Aorta (tissue), 5 donors: ENCODE data around the gene DRD2. TPM values are rescaled to one million over a fixed set of nuclear protein-coding genes. Genes with fewer than 3 reads are reported as not detected.

ENCODE experiments used
- ATAC-seq: fragments of 200-7000 bp; cut with Tn5 transposase; one replicate; pipeline ENCODE4 v1.9.1; 2022; ENCODE audit warnings: moderate library complexity; ENCODE audit not compliant: low FRiP score
- DNase-seq, 2 donors: peaks; one replicate each; pipeline ENCODE4 v3.0.0-alpha.2; 2020
- H3K27ac ChIP-seq, 2 donors: one replicate each; pipeline ENCODE4 v1.5.1; 2013; ENCODE audit warnings: low read length in 2 of 2, mild to moderate bottlenecking in 2 of 2, moderate library complexity in 2 of 2, control low read depth in 1 of 2, inconsistent platforms in 1 of 2, low read depth in 1 of 2
- H3K27me3 ChIP-seq, 2 donors: one replicate each; pipeline ENCODE4 v1.6.1; 2013; ENCODE audit warnings: control low read depth in 1 of 2, low read length in 1 of 2, mild to moderate bottlenecking in 1 of 2, moderate library complexity in 1 of 2; ENCODE audit not compliant: insufficient read depth in 2 of 2, control insufficient read depth in 1 of 2
- H3K36me3 ChIP-seq, 2 donors: one replicate each; pipeline ENCODE4 v1.6.1; 2013; ENCODE audit warnings: control low read depth in 1 of 2, low read length in 1 of 2, mild to moderate bottlenecking in 1 of 2; ENCODE audit not compliant: insufficient read depth in 2 of 2, control insufficient read depth in 1 of 2
- H3K4me1 ChIP-seq, 2 donors: one replicate each; pipeline ENCODE4 v1.6.1; 2013; ENCODE audit warnings: low read length in 2 of 2, control low read depth in 1 of 2, mild to moderate bottlenecking in 1 of 2, moderate library complexity in 1 of 2; ENCODE audit not compliant: insufficient read depth in 2 of 2, control insufficient read depth in 1 of 2
- H3K4me3 ChIP-seq, 2 donors: one replicate each; pipeline ENCODE4 v1.5.1; 2013; ENCODE audit warnings: low read length in 2 of 2, control low read depth in 1 of 2, mild to moderate bottlenecking in 1 of 2
- H3K9me3 ChIP-seq: one replicate; pipeline ENCODE4 v1.6.1; 2013; ENCODE audit warnings: mild to moderate bottlenecking, low read length; ENCODE audit not compliant: control insufficient read depth
- WGBS, 2 donors: extraction: QIAGEN DNeasy Blood & Tissue Kit; methylation state at CpG; one replicate each; pipeline ENCODE4 v1.1.7; 2013; 5-methylcytosine and 5-hydroxymethylcytosine counted together
- intact Hi-C, 2 donors: fragments of 100-400 bp; cut with DNase I; formaldehyde crosslinking; loops; one replicate each; pipeline versions ENCODE4 v1.14.2 to v1.15.0; 2022
- polyA plus RNA-seq, 2 donors: library from polyadenylated mRNA; stranded (reverse); fragments of 200-250 nt; gene quantifications; one replicate each; pipeline ENCODE4 v1.2.3, GENCODE V29; 2013
- total RNA-seq, 2 donors: library from RNA; stranded (reverse); fragmentation: NEBNext Ultra II Directional; extraction: Animal tissue kit (Norgen Biotek cat#: 25700); gene quantifications; one replicate each; pipeline ENCODE4 v1.2.1, GENCODE V29; 2021
- donor health status: healthy with polysubstance abuse.
- donor health status: Bipolar disorder and iron deficiency.
- donor health status: DM: no; HTN: no; CAD: no.
- donor health status: DM: no; HTN: no; CAD: no.
- donor health status: DM: yes; HTN: yes; CAD: no.

Gene DRD2
- total and polyA plus RNA-seq, 4 donors: 0.48 to 1.3 (median 0.60) TPM

DNA sequence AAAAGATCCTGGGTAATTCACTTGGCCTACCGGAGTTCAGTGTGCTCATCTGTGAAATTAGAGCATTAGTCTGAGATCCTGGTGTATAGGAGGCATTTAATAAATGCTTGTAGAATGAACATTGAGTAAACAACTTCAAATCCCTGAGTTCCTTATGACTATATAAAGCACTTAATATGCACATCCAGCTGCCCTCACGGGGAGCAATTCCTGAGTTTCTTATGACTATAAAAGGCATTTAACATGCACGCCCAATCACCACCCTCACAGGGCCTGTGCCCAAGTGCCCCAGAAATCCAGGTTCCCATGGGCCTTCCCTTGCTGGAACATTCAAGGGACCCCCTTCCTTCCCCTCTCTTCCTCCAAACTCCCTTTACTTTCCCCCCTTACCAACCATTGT lies 13.6 kb downstream of the DRD2 start:
- WGBS, 2 donors: 67 to 69% methylated on average over 3 of the region's 3 CpGs
- H3K4me1 ChIP-seq: no peaks in the 10 kb centered on the region
- H3K4me3 ChIP-seq: no peak overlapping the region
- ATAC-seq (no peak), DNase-seq (no peak)
- H3K9me3 ChIP-seq: no peaks in the 10 kb centered on the region
- H3K27me3 ChIP-seq: no peaks in the 10 kb centered on the region
- H3K27ac ChIP-seq: no peak overlapping the region
- no peaks in the 10 kb centered on the region for H3K36me3 ChIP-seq
- intact Hi-C loops: no loop called here

DNA sequence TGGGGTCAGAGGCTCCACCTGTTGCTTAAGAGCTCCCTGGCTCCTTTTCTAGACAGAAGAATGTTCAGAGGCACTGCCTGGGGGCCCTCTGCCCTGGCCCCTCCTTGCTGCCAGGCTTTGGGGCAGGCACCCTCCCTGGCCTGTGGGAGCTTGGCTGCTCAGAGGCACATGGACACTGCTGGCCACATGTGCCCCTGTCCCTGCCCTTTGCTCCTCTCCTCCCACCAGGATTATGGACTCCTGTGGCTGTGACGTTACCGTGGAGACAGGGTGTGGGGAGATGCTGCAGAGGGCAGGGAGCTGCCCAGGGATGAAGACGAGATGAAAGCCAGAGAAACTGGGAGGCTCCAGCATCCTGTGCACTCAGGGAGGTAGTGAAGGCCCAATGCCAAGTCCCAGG lies 14.7 kb downstream of the DRD2 start:
- intact Hi-C loops: no loop called here
- Histone ChIP-seq H3K4me1 (no peaks in the 10 kb centered on the region), H3K27ac (no peak overlapping the region), H3K36me3 (no peaks in the 10 kb centered on the region), H3K4me3 (no peak overlapping the region), H3K9me3 (no peaks in the 10 kb centered on the region), H3K27me3 (no peaks in the 10 kb centered on the region)
- ATAC-seq (no peak), DNase-seq (no peak)
- WGBS, 2 donors: 62 to 65% methylated on average over 3 of the region's 3 CpGs

DNA sequence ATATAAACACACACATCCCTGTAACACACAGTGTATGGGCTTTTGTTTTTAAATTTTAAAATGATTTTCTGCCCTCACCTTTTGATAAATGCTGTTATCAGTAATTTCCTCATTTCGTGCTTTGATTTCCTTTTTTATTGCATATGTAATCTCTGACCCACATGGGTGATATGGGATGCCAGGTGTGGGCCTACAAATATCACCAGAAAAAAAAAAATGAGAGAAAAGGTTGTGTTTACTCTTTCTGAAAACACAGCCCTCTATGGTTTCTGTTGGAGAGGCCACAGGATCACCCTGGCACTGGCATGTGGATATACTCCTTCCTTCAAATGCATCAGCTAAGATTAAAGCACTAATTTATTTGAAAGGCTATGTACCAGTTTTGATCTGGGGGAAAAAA lies 17.0 kb downstream of the DRD2 start:
- 67 to 71% methylated on average over 1 of the region's 1 CpG for WGBS, 2 donors
- no peak overlapping the region for H3K27ac ChIP-seq

DNA sequence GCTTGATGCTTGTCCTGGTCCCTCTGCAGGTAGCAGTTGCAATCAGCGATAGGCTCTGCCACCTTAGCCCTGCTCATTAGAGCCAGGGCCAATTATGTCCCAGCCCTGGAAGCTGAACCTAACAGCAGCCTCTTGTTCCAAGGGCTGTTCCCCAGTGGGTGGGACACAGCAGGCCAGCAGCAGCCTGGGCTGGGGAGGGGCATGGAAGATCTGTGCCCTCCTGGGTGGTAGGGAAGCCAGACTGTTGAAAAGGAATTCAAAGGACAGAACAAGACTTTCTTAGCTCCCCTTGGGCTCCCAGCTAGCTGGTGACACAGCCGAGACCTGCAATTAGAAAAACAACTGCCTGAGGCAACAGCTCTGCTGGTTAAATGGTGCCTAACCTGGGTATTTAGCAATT lies 17.4 kb downstream of the DRD2 start:
- H3K27ac ChIP-seq: no peak overlapping the region
- no peak for DNase-seq
- H3K4me3 ChIP-seq: no peak overlapping the region
- whole genome bisulfite sequencing, 2 donors: 24 to 36% methylated on average over 2 of the region's 2 CpGs
- no peaks in the 10 kb centered on the region for H3K36me3 ChIP-seq
- no peaks in the 10 kb centered on the region for H3K4me1 ChIP-seq
- ATAC-seq: no peak
- intact Hi-C loops: no loop called here
- no peaks in the 10 kb centered on the region for H3K9me3 ChIP-seq
- H3K27me3 ChIP-seq: no peaks in the 10 kb centered on the region

More for the DNA sequence above, 17.0 kb downstream of the DRD2 start:
- intact Hi-C loops: no loop called here
- Histone ChIP-seq H3K4me1 (no peaks in the 10 kb centered on the region), H3K4me3 (no peak overlapping the region), H3K27me3 (no peaks in the 10 kb centered on the region), H3K36me3 (no peaks in the 10 kb centered on the region), H3K9me3 (no peaks in the 10 kb centered on the region)
- ATAC-seq (no peak), DNase-seq (no peak)

DNA sequence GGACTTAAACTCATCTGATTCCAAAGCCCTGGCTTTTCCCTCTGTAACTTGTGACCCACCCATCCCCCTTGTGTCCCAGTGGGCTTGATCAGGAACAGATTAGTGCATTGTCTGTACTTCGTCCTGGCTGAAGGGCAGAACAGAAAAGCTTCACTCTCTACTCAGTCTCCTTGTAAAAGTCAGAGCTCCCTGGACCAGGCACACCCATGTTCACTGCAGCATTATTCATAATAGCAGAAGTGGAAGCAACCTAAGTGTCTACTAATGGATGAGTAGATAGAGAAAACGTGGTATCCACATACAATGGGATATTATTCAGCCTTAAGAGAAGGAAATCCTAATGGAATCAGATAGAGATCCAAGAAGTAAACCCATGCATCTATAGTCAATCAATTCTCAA lies 20.7 kb downstream of the DRD2 start:
- no peaks in the 10 kb centered on the region for H3K4me1 ChIP-seq
- no peak overlapping the region for H3K4me3 ChIP-seq
- H3K27me3 ChIP-seq: no peaks in the 10 kb centered on the region
- H3K9me3 ChIP-seq: no peaks in the 10 kb centered on the region
- ATAC-seq: no peak
- no peak overlapping the region for H3K27ac ChIP-seq
- no peak for DNase-seq
- WGBS, 2 donors: 59 to 61% methylated on average over 2 of the region's 2 CpGs
- intact Hi-C loops: no loop called here
- no peaks in the 10 kb centered on the region for H3K36me3 ChIP-seq

DNA sequence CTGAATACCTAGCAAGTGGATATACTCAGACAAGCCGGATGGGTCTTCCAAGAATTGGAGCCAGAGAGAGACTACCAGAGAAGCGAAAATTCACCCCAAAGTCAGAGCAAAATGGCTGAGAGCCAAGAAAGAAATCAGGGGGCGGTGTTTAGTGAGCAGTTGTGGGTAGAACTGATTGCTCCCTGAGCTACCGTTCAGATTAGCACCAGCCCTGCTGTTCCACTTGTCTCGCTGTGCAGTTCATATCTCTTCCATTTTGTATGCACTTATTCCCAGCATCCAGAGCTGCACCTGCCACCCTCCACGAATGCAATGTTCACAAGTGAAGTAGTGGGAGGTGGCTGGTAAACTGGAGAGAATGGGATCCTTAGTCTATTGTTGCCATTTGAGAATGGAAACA lies 25.5 kb downstream of the DRD2 start:
- H3K4me1 ChIP-seq: no peaks in the 10 kb centered on the region
- no peak overlapping the region for H3K27ac ChIP-seq
- no peak for DNase-seq
- WGBS, 2 donors: 73 to 76% methylated on average over 6 of the region's 6 CpGs
- no peaks in the 10 kb centered on the region for H3K27me3 ChIP-seq
- H3K4me3 ChIP-seq: no peak overlapping the region
- H3K36me3 ChIP-seq: no peaks in the 10 kb centered on the region
- ATAC-seq: no peak
- H3K9me3 ChIP-seq: no peaks in the 10 kb centered on the region
- intact Hi-C loops: no loop called here

- Histone ChIP-seq H3K9me3 (no peaks in the 10 kb centered on the region), H3K27ac (no peak overlapping the region), H3K4me3 (no peak overlapping the region), H3K27me3 (no peaks in the 10 kb centered on the region), H3K4me1 (no peaks in the 10 kb centered on the region), H3K36me3 (no peaks in the 10 kb centered on the region)
- 31 to 39% methylated on average over 5 of the region's 5 CpGs for WGBS, 2 donors
- DNase-seq (no peak), ATAC-seq (no peak)
- intact Hi-C loops: no loop called here
These were observed 26.9 kb downstream of the DRD2 start for GRCh38 chr11:113448316-113448677.

DNA sequence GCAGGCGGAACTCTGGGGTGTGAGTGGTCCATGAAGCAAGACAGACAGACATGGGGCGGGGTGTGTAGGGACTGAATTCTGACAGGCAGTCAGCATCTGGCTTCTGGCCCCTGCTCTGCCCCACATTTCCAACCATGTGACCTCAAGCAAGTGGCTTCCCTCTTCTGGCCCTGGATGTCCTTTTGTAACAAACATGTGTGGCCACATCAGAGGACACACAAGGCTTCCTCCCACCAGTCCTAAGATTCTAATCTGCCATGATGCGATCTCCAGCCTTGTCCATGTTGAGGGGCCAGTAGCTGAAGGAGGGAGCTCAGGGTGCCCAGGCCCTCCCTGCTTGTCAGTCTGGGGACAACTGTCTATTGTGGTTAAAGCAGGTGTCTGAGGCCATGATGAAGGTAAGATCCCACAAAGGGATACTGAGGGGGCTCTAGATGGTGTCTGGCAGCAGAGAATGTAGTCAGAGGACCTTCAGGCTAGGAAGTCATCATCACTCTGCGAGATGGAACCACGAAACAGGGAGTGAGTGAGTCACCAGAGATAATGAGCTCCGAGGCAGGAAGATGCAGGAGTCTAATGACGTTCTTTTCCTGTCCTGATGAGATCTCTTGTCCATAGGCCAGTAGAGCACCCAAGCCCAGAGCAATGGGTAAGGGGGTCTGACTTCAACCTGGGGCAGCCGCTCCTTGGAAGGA lies 27.4 kb downstream of the DRD2 start:
- H3K27me3 ChIP-seq: no peaks in the 10 kb centered on the region
- H3K36me3 ChIP-seq: no peaks in the 10 kb centered on the region
- H3K4me1 ChIP-seq: no peaks in the 10 kb centered on the region
- H3K4me3 ChIP-seq: no peak overlapping the region
- no peak for DNase-seq
- 77 to 78% methylated on average over 8 of the region's 8 CpGs for WGBS, 2 donors
- no peaks in the 10 kb centered on the region for H3K9me3 ChIP-seq
- no peak overlapping the region for H3K27ac ChIP-seq
- intact Hi-C loops: no loop called here
- no peak for ATAC-seq

GRCh38 chr11:113446938-113447337 lies 28.3 kb downstream of the DRD2 start:
- H3K36me3 ChIP-seq: no peaks in the 10 kb centered on the region
- no peak overlapping the region for H3K4me3 ChIP-seq
- WGBS, 2 donors: 57 to 58% methylated on average over 6 of the region's 6 CpGs
- H3K27me3 ChIP-seq: no peaks in the 10 kb centered on the region
- no peak for ATAC-seq
- no peaks in the 10 kb centered on the region for H3K9me3 ChIP-seq
- H3K4me1 ChIP-seq: no peaks in the 10 kb centered on the region
- intact Hi-C loops: no loop called here
- H3K27ac ChIP-seq: no peak overlapping the region
- DNase-seq: no peak
